ENCODE measurements around the gene GATA3. TPM values are rescaled to one million over a fixed set of nuclear protein-coding genes. Genes with fewer than 3 reads are reported as not detected.

GATA3 gene
- total and polyA plus RNA-seq, 2 experiments from 2014 or later: 2.4 to 15.4 TPM

DNA sequence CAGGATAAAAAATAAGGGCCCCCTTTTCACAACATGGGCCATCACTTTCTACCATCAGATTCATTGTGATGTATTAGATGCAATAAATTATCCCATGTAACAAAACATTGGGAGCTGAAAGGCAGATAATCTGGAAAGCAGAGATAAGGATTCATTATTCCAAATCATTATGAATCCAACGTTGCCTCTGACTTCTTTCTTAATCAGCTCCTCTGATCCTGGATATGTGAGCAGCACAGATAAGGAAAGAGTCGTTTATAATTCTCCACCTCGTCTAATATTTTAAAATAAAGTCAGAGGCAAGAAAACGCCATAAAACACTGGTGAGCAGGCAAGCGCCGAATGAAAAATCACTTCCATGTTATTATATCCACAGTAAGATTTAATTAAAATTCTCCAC lies 13.8 kb upstream of the GATA3 start:
- Histone ChIP-seq H3K9me3 (ENCODE audit: low read depth) (no peaks in the 10 kb centered on the region), H3K4me2 (no peak overlapping the region), H3K9me2 (replicated peaks; ENCODE audit: insufficient read depth) (no peaks in the 10 kb centered on the region), H3K27me3 (peaks cover 99% of the 10 kb centered on the region), H3K4me1 (ENCODE audit: insufficient read depth) (peaks cover 9% of the 10 kb centered on the region), H2AFZ (no peak overlapping the region), H3K79me2 (no peaks in the 10 kb centered on the region), H3K27ac (no peak overlapping the region), H3K36me3 (replicated peaks; ENCODE audit: insufficient read depth, low read depth) (no peaks in the 10 kb centered on the region), H3K4me3 (no peak overlapping the region), H4K20me1 (ENCODE audit: insufficient read depth, poor library complexity, severe bottlenecking) (no peaks in the 10 kb centered on the region)
- TF ChIP-seq, protein P1, sequence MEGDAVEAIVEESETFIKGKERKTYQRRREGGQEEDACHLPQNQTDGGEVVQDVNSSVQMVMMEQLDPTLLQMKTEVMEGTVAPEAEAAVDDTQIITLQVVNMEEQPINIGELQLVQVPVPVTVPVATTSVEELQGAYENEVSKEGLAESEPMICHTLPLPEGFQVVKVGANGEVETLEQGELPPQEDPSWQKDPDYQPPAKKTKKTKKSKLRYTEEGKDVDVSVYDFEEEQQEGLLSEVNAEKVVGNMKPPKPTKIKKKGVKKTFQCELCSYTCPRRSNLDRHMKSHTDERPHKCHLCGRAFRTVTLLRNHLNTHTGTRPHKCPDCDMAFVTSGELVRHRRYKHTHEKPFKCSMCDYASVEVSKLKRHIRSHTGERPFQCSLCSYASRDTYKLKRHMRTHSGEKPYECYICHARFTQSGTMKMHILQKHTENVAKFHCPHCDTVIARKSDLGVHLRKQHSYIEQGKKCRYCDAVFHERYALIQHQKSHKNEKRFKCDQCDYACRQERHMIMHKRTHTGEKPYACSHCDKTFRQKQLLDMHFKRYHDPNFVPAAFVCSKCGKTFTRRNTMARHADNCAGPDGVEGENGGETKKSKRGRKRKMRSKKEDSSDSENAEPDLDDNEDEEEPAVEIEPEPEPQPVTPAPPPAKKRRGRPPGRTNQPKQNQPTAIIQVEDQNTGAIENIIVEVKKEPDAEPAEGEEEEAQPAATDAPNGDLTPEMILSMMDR (IDR thresholded peaks at IDR 0.05; ENCODE audit: poor library complexity): no peak
- no peak for TF ChIP-seq EZH2 (IDR thresholded peaks at IDR 0.05; ENCODE audit: borderline replicate concordance)
- TF ChIP-seq EZH2phosphoT487 (IDR thresholded peaks at IDR 0.05; ENCODE audit: low read depth, severe bottlenecking, unreplicated experiment): no peak
- no peak for DNase-seq (ENCODE audit: low spot score)
- WGBS (ENCODE audit: low lambda C conversion rate, missing lambda C conversion rate): 18% methylated on average over 6 of the region's 6 CpGs

DNA sequence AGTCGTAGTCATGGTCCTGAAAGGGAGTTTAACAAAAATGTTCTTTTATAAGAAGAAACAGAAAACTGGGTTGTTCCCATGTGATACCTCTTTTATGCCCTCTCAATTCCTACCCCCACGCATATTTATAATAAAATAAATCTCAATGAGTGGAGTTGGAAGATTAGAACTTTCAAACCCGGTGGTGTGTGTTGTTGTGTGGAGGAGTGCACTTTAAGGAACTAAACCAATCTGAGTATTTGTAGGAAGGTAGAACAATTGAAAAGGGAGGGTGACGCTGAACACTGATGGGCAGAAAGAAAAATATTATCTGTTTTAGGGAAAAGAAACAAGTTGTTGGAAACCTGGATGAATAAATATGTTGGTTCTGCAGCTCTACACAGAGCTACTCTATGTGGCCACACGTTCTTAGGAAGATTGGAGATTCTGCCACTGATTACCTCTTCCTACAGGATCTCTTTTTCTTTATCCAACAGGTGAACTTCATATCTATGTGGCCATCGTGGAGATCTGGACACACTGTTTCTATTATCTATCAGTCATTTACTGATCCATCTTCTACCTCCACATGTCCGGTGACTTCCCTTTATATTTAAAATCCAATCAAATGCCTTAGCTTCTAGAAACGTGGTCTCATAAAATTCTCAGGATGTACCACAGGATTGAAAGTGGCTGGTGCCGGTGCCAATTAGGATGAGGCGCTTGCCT lies 13.1 kb upstream of the GATA3 start:
- DNase-seq (ENCODE audit: low spot score): no peak
- no peaks in the 10 kb centered on the region for H3K36me3 ChIP-seq (replicated peaks; ENCODE audit: insufficient read depth, low read depth)
- peaks cover 5% of the 10 kb centered on the region for H3K4me1 ChIP-seq (ENCODE audit: insufficient read depth)
- WGBS (ENCODE audit: low lambda C conversion rate, missing lambda C conversion rate): 14% methylated on average over 10 of the region's 10 CpGs
- H3K9me3 ChIP-seq (ENCODE audit: low read depth): no peaks in the 10 kb centered on the region
- peaks cover 99% of the 10 kb centered on the region for H3K27me3 ChIP-seq
- H2AFZ ChIP-seq: no peak overlapping the region
- no peak overlapping the region for H3K27ac ChIP-seq
- H3K9me2 ChIP-seq (replicated peaks; ENCODE audit: insufficient read depth): no peaks in the 10 kb centered on the region
- H4K20me1 ChIP-seq (ENCODE audit: insufficient read depth, poor library complexity, severe bottlenecking): no peaks in the 10 kb centered on the region
- H3K4me3 ChIP-seq: no peak overlapping the region
- no peaks in the 10 kb centered on the region for H3K79me2 ChIP-seq
- peak; percentile 93 for TF ChIP-seq EZH2 (IDR thresholded peaks at IDR 0.05; ENCODE audit: borderline replicate concordance)
- no peak for TF ChIP-seq EZH2phosphoT487 (IDR thresholded peaks at IDR 0.05; ENCODE audit: low read depth, severe bottlenecking, unreplicated experiment)
- H3K4me2 ChIP-seq: no peak overlapping the region

DNA sequence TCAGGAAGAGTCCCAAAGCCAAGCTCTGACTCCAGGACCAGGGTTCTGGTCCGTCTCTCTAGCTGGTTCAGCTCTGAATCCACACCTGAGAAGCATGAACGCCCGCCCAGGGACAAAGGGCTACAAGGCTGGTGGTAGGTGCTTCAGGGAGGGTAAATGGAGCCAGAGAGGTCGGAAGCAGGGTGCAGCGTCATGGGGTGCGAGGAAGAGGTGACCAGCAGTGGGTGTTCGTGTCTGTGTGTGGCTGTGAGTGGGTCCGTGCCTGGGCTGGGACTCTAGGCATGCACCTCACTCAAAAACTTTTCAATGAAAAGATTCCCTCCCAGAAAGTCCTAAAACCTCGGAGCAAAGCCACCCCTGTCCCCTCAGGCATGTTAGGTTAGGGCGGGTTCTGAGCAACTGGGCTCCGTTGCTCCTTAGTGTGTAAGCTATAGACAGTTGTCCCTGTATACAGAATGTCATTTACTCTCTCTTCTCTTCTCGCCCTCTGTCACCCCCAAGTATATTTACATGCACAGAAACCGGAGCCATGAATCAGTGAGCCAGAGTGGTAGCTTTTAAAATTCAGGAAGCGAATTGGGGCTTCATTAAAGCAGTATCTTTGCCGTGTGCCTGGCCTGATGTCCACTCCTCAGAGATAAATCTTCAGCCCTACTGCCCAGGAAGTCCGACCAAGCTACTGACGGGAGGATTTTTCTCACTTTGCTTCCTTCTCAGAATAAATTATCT lies 12.3 kb upstream of the GATA3 start:
- Histone ChIP-seq H3K9me3 (ENCODE audit: low read depth) (no peaks in the 10 kb centered on the region), H3K79me2 (no peaks in the 10 kb centered on the region), H3K27me3 (peaks cover 99% of the 10 kb centered on the region), H3K36me3 (replicated peaks; ENCODE audit: insufficient read depth, low read depth) (no peaks in the 10 kb centered on the region), H4K20me1 (ENCODE audit: insufficient read depth, poor library complexity, severe bottlenecking) (no peaks in the 10 kb centered on the region), H3K4me1 (ENCODE audit: insufficient read depth) (peaks cover 5% of the 10 kb centered on the region), H3K9me2 (replicated peaks; ENCODE audit: insufficient read depth) (no peaks in the 10 kb centered on the region), H2AFZ (no peak overlapping the region), H3K27ac (no peak overlapping the region), H3K4me3 (no peak overlapping the region), H3K4me2 (no peak overlapping the region)
- no peak for TF ChIP-seq EZH2phosphoT487 (IDR thresholded peaks at IDR 0.05; ENCODE audit: low read depth, severe bottlenecking, unreplicated experiment)
- TF ChIP-seq, protein P1 (IDR thresholded peaks at IDR 0.05; ENCODE audit: poor library complexity): no peak
- peak; percentile 5 for TF ChIP-seq EZH2 (IDR thresholded peaks at IDR 0.05; ENCODE audit: borderline replicate concordance)
- 7% methylated on average over 17 of the region's 17 CpGs for WGBS (ENCODE audit: low lambda C conversion rate, missing lambda C conversion rate)
- DNase-seq (ENCODE audit: low spot score): no peak

All from hepatocyte (in vitro differentiated cells).